ENCODE measurements around the gene CELA1. TPM values are rescaled to one million over a fixed set of nuclear protein-coding genes. Genes with fewer than 3 reads are reported as not detected.
A peak's percentile ranks its signal among the peaks of the same experiment; 100 is the strongest.

The CELA1 gene
- total and polyA plus RNA-seq, 2 of the 13 experiments (the other 11 are each of a cell fraction or from before 2014, with no cell fraction given): not detected

- TF ChIP-seq, protein P1, sequence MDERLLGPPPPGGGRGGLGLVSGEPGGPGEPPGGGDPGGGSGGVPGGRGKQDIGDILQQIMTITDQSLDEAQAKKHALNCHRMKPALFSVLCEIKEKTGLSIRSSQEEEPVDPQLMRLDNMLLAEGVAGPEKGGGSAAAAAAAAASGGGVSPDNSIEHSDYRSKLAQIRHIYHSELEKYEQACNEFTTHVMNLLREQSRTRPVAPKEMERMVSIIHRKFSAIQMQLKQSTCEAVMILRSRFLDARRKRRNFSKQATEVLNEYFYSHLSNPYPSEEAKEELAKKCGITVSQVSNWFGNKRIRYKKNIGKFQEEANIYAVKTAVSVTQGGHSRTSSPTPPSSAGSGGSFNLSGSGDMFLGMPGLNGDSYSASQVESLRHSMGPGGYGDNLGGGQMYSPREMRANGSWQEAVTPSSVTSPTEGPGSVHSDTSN (CRISPR knock-in tag; IDR thresholded peaks at IDR 0.05): no peak
- TF ChIP-seq ZSCAN20 (CRISPR knock-in tag; IDR thresholded peaks at IDR 0.05; ENCODE audit: borderline replicate concordance) (0 out of 2 replicates have a peak, but pooled peaks have one; percentile 17), ZNF124 (CRISPR knock-in tag; IDR thresholded peaks at IDR 0.05) (no peak), ZNF142 (CRISPR knock-in tag; IDR thresholded peaks at IDR 0.05) (0 out of 2 replicates have a peak, but pooled peaks have one; percentile 24), RELA (CRISPR knock-in tag; IDR thresholded peaks at IDR 0.05) (no peak), ZNF180 (CRISPR knock-in tag; IDR thresholded peaks at IDR 0.05; ENCODE audit: borderline replicate concordance, low read depth) (no peak), TFAP4 (IDR thresholded peaks at IDR 0.05; ENCODE audit: borderline replicate concordance, low read depth) (no peak), HDAC1 (CRISPR knock-in tag; IDR thresholded peaks at IDR 0.05) (0 out of 2 replicates have a peak, but pooled peaks have one; percentile 21), GABPB1 (CRISPR knock-in tag; IDR thresholded peaks at IDR 0.05) (peak; percentile 44; the same call in 1 of the 2 replicates), HNRNPLL (IDR thresholded peaks at IDR 0.05; ENCODE audit: low read depth, low read length, poor library complexity, severe bottlenecking) (peak; percentile 23)
- TF ChIP-seq, protein P2, sequence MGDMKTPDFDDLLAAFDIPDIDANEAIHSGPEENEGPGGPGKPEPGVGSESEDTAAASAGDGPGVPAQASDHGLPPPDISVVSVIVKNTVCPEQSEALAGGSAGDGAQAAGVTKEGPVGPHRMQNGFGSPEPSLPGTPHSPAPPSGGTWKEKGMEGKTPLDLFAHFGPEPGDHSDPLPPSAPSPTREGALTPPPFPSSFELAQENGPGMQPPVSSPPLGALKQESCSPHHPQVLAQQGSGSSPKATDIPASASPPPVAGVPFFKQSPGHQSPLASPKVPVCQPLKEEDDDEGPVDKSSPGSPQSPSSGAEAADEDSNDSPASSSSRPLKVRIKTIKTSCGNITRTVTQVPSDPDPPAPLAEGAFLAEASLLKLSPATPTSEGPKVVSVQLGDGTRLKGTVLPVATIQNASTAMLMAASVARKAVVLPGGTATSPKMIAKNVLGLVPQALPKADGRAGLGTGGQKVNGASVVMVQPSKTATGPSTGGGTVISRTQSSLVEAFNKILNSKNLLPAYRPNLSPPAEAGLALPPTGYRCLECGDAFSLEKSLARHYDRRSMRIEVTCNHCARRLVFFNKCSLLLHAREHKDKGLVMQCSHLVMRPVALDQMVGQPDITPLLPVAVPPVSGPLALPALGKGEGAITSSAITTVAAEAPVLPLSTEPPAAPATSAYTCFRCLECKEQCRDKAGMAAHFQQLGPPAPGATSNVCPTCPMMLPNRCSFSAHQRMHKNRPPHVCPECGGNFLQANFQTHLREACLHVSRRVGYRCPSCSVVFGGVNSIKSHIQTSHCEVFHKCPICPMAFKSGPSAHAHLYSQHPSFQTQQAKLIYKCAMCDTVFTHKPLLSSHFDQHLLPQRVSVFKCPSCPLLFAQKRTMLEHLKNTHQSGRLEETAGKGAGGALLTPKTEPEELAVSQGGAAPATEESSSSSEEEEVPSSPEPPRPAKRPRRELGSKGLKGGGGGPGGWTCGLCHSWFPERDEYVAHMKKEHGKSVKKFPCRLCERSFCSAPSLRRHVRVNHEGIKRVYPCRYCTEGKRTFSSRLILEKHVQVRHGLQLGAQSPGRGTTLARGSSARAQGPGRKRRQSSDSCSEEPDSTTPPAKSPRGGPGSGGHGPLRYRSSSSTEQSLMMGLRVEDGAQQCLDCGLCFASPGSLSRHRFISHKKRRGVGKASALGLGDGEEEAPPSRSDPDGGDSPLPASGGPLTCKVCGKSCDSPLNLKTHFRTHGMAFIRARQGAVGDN (CRISPR knock-in tag; IDR thresholded peaks at IDR 0.05): peak; percentile 35; the same call in 1 of the 2 replicates
Measured at GRCh38 chr12:51391283-51392123, 45.0 kb upstream of the CELA1 start, which contains the start of gene GALNT6 (continued).

Data from HepG2 (cell line).